Gastroesophageal sphincter (tissue), 4 donors: ENCODE results near the gene DDX10. TPM values are rescaled to one million over a fixed set of nuclear protein-coding genes. Genes with fewer than 3 reads are reported as not detected.

Experiments
- ATAC-seq: fragments of 150-250 bp; one replicate; pipeline ENCODE4 v1.9.1; 2016; ENCODE audit warnings: mild to moderate bottlenecking, moderate library complexity
- H3K27ac ChIP-seq, 4 donors: fragments of 200-600 bp; sonication (generic) in 3 of 4; 1 replicate in 3 of 4; 2 replicates in 1 of 4; pipeline ENCODE4 v1.5.1; 2016 to 2019
- H3K27me3 ChIP-seq: fragments of 200-600 bp; sonication (generic); one replicate; pipeline ENCODE4 v1.5.1; 2019
- H3K36me3 ChIP-seq, 2 donors: fragments of 200-600 bp; sonication (generic); one replicate each; pipeline ENCODE4 v1.5.1; 2019; ENCODE audit warnings: control low read depth in 1 of 2
- H3K4me1 ChIP-seq, 3 donors: fragments of 200-600 bp; sonication (generic); 1 replicate in 2 of 3; 2 replicates in 1 of 3; pipeline ENCODE4 v1.5.1; 2016 to 2019; ENCODE audit warnings: control low read depth in 2 of 3
- H3K4me3 ChIP-seq, 2 donors: fragments of 200-600 bp; sonication (generic); one replicate each; pipeline ENCODE4 v1.5.1; 2019; ENCODE audit warnings: mild to moderate bottlenecking in 1 of 2, moderate library complexity in 1 of 2
- H3K9me3 ChIP-seq, 3 donors: fragments of 200-600 bp; sonication (generic); one replicate each; pipeline ENCODE4 v1.5.1; 2017 to 2019; ENCODE audit warnings: control low read depth in 2 of 3
- CTCF ChIP-seq, 4 experiments: fragments of 200-600 bp in 2 of 4; fragments of 450-650 bp in 2 of 4; sonication (generic) in 1 of 4; IDR thresholded peaks; one replicate each; pipeline ENCODE4 v1.5.1; 2017 to 2019; ENCODE audit warnings: antibody characterized with exemption in 4 of 4, mild to moderate bottlenecking in 2 of 4, moderate library complexity in 2 of 4
- EP300 ChIP-seq: sonication (generic); formaldehyde crosslinking; IDR thresholded peaks from one replicate; pipeline ENCODE4 v1.6.1; 2017; ENCODE audit warnings: antibody characterized with exemption, mild to moderate bottlenecking
- POLR2A ChIP-seq, 2 donors: fragments of 450-650 bp; IDR thresholded peaks; one replicate each; pipeline ENCODE4 v1.6.1; 2017; ENCODE audit warnings: antibody characterized with exemption in 2 of 2, mild to moderate bottlenecking in 2 of 2, moderate library complexity in 1 of 2
- POLR2AphosphoS5 ChIP-seq: sonication (generic); formaldehyde crosslinking; IDR thresholded peaks from one replicate; pipeline ENCODE4 v1.6.1; 2017; ENCODE audit warnings: antibody characterized with exemption
- WGBS, 2 donors: methylation state at CpG; one replicate each; pipeline ENCODE4 v1.1.5; 2018; ENCODE audit warnings: low coverage in 1 of 2; 5-methylcytosine and 5-hydroxymethylcytosine counted together
- total RNA-seq, 4 donors: library from RNA; depleted of rRNA; stranded (reverse); fragments of >200 nt; gene quantifications; one replicate each; pipeline ENCODE4 v1.1.0, GENCODE V29; 2016

Gene DDX10
- total RNA-seq, 4 donors from 2014 or later = 16.3 to 44.8 (median 22.5) TPM

- Histone ChIP-seq H3K4me3 (no peak overlapping the region), H3K36me3 (no peaks in the 10 kb centered on the region), H3K27me3 (no peaks in the 10 kb centered on the region), H3K9me3 (no peaks in the 10 kb centered on the region), H3K27ac (no peak overlapping the region), H3K4me1 (no peaks in the 10 kb centered on the region)
- TF ChIP-seq EP300 = no peak
- no peak for TF ChIP-seq POLR2A (IDR thresholded peaks at IDR 0.05)
- no peak for TF ChIP-seq POLR2AphosphoS5
- no peak for TF ChIP-seq CTCF (IDR thresholded peaks at IDR 0.05)
- 88 to 100% methylated on average over 1 to 2 of the region's 2 CpGs for WGBS, 2 donors
- ATAC-seq = no peak
These were observed 43.7 kb upstream of the DDX10 start for GRCh38 chr11:108620958-108621772.

- ATAC-seq = no peak
These were observed 42.5 kb upstream of the DDX10 start for GRCh38 chr11:108622341-108622740.

GRCh38 chr11:108624196-108624925, 40.5 kb upstream of the DDX10 start:
- H3K4me3 ChIP-seq = no peak overlapping the region
- no peaks in the 10 kb centered on the region for H3K36me3 ChIP-seq
- 61 to 80% methylated on average over 5 of the region's 5 CpGs for WGBS, 2 donors
- no peak overlapping the region for H3K27ac ChIP-seq
- H3K27me3 ChIP-seq = no peaks in the 10 kb centered on the region
- no peak for ATAC-seq
- H3K9me3 ChIP-seq = no peaks in the 10 kb centered on the region
- TF ChIP-seq EP300 = no peak
- TF ChIP-seq CTCF (IDR thresholded peaks at IDR 0.05) = no peak
- no peak for TF ChIP-seq POLR2A (IDR thresholded peaks at IDR 0.05)
- no peak for TF ChIP-seq POLR2AphosphoS5
- no peaks in the 10 kb centered on the region for H3K4me1 ChIP-seq

More at GRCh38 chr11:108622341-108622740, 42.5 kb upstream of the DDX10 start:
- no peaks in the 10 kb centered on the region for H3K27me3 ChIP-seq
- H3K36me3 ChIP-seq = no peaks in the 10 kb centered on the region
- H3K27ac ChIP-seq = no peak overlapping the region
- no peak for TF ChIP-seq CTCF (IDR thresholded peaks at IDR 0.05)
- no peak for TF ChIP-seq POLR2AphosphoS5
- H3K9me3 ChIP-seq = no peaks in the 10 kb centered on the region
- H3K4me1 ChIP-seq = no peaks in the 10 kb centered on the region
- H3K4me3 ChIP-seq = no peak overlapping the region
- WGBS, 2 donors = 50 to 68% methylated on average over 1 to 2 of the region's 2 CpGs

- WGBS, 2 donors = no CpG with 5 or more reads among the region's 10 CpGs
- no peaks in the 10 kb centered on the region for H3K9me3 ChIP-seq
- ATAC-seq = no peak
- H3K36me3 ChIP-seq = no peaks in the 10 kb centered on the region
- no peaks in the 10 kb centered on the region for H3K4me1 ChIP-seq
- no peak overlapping the region for H3K4me3 ChIP-seq
- H3K27ac ChIP-seq = no peak overlapping the region
- H3K27me3 ChIP-seq = no peaks in the 10 kb centered on the region
- no peak for TF ChIP-seq POLR2AphosphoS5
- no peak for TF ChIP-seq POLR2A (IDR thresholded peaks at IDR 0.05)
- TF ChIP-seq EP300 = no peak
- TF ChIP-seq CTCF (IDR thresholded peaks at IDR 0.05) = no peak
These were observed 36.5 kb upstream of the DDX10 start for GRCh38 chr11:108628326-108628725.
